Neural cell (in vitro differentiated cells): ENCODE measurements around the gene TOGARAM2. TPM values are rescaled to one million over a fixed set of nuclear protein-coding genes. Genes with fewer than 3 reads are reported as not detected.

ENCODE experiments used
- H2AFZ ChIP-seq: fragments of 200-600, 300-800 bp; sonication (generic), shearing (Covaris generic); 2 replicates; pipeline ENCODE4 v1.6.0; 2014; ENCODE audit warnings: low read depth, mild to moderate bottlenecking, antibody characterized with exemption, low read length, moderate library complexity
- H3F3A ChIP-seq: fragments of 200-600 bp; shearing (Covaris generic); 2 replicates; pipeline ENCODE4 v1.6.1; 2016; ENCODE audit warnings: mild to moderate bottlenecking, moderate library complexity, mixed read lengths, antibody characterized with exemption, low read length; ENCODE audit not compliant: insufficient read depth, poor library complexity, severe bottlenecking
- H3K27ac ChIP-seq: fragments of 200-600, 300-800 bp; sonication (generic), shearing (Covaris generic); 2 replicates; pipeline ENCODE4 v1.5.1; 2014; ENCODE audit warnings: mild to moderate bottlenecking, low read length, moderate library complexity
- H3K27me3 ChIP-seq: fragments of 300-800, 200-600 bp; sonication (generic), shearing (Covaris generic); 2 replicates; pipeline ENCODE4 v1.6.0; 2014; ENCODE audit warnings: mild to moderate bottlenecking, low read depth, low read length, moderate library complexity; ENCODE audit not compliant: insufficient read depth
- H3K36me3 ChIP-seq: fragments of 300-800, 200-600 bp; sonication (generic), shearing (Covaris generic); 2 replicates; pipeline ENCODE4 v1.5.1; 2014; ENCODE audit warnings: mild to moderate bottlenecking, antibody characterized with exemption, low read length, moderate library complexity; ENCODE audit not compliant: insufficient read depth
- H3K4me2 ChIP-seq: fragments of 300-800, 200-600 bp; sonication (generic), shearing (Covaris generic); 2 replicates; pipeline ENCODE4 v1.6.0; 2014; ENCODE audit warnings: mild to moderate bottlenecking, low read length
- H3K4me3 ChIP-seq: fragments of 300-800, 200-600 bp; sonication (generic), shearing (Covaris generic); 2 replicates; pipeline ENCODE4 v1.5.1; 2014; ENCODE audit warnings: mild to moderate bottlenecking, low read length, moderate library complexity
- H3K79me2 ChIP-seq: fragments of 200-600 bp; shearing (Covaris generic); replicated peaks from 2 replicates; pipeline ENCODE4 v1.6.0; 2014; ENCODE audit warnings: mild to moderate bottlenecking, low read length, moderate library complexity; ENCODE audit not compliant: insufficient read depth
- H3K9ac ChIP-seq: fragments of 300-800, 200-600 bp; sonication (generic), shearing (Covaris generic); 2 replicates; pipeline ENCODE4 v1.6.1; 2016; ENCODE audit warnings: mild to moderate bottlenecking, low read length, mixed read lengths
- H3K9me2 ChIP-seq: fragments of 200-600 bp; shearing (Covaris generic); 2 replicates; pipeline ENCODE4 v1.6.1; 2016; ENCODE audit warnings: mild to moderate bottlenecking, low read length, mixed read lengths; ENCODE audit not compliant: insufficient read depth
- H3K9me3 ChIP-seq: fragments of 200-600, 300-800 bp; sonication (generic), shearing (Covaris generic); 2 replicates; pipeline ENCODE4 v1.6.1; 2016; ENCODE audit warnings: mild to moderate bottlenecking, mixed run types, low read length, moderate library complexity, mixed read lengths
- H4K20me1 ChIP-seq: fragments of 200-600 bp; shearing (Covaris generic); 2 replicates; pipeline ENCODE4 v1.6.1; 2016; ENCODE audit warnings: mild to moderate bottlenecking, mixed run types; ENCODE audit not compliant: insufficient read depth
- CTCF ChIP-seq: fragments of 450-650 bp; IDR thresholded peaks from 2 replicates; pipeline ENCODE4 v1.5.1; 2014; ENCODE audit warnings: antibody characterized with exemption, mild to moderate bottlenecking, moderate library complexity; ENCODE audit not compliant: poor library complexity, severe bottlenecking
- EP300 ChIP-seq: fragments of 450-650 bp; conservative IDR thresholded peaks from 2 replicates; pipeline ENCODE4 v1.6.1; 2014; ENCODE audit warnings: antibody characterized with exemption, mild to moderate bottlenecking, moderate library complexity; ENCODE audit not compliant: poor library complexity, severe bottlenecking
- EZH2 ChIP-seq: fragments of 200-600, 300-800 bp; shearing (Covaris generic), sonication (generic); IDR thresholded peaks from 2 replicates; pipeline ENCODE4 v1.6.1; 2014; ENCODE audit warnings: antibody characterized with exemption, low read length, borderline replicate concordance, mild to moderate bottlenecking; ENCODE audit not compliant: insufficient read depth, poor library complexity, severe bottlenecking
- MXI1 ChIP-seq: fragments of 450-650 bp; conservative IDR thresholded peaks from 2 replicates; pipeline ENCODE4 v1.6.1; 2014; ENCODE audit warnings: antibody characterized with exemption, mild to moderate bottlenecking; ENCODE audit not compliant: poor library complexity, severe bottlenecking
- POLR2AphosphoS5 ChIP-seq: IDR thresholded peaks from 2 replicates; pipeline ENCODE4 v1.6.1; 2012
- RAD21 ChIP-seq: fragments of 450-650 bp; conservative IDR thresholded peaks from 2 replicates; pipeline ENCODE4 v1.6.1; 2014; ENCODE audit warnings: antibody characterized with exemption, mild to moderate bottlenecking, moderate library complexity
- REST ChIP-seq: IDR thresholded peaks from 2 replicates; pipeline ENCODE4 v1.6.1; 2012; ENCODE audit warnings: borderline replicate concordance
- SMC3 ChIP-seq: fragments of 450-650 bp; conservative IDR thresholded peaks from 2 replicates; pipeline ENCODE4 v1.6.1; 2014; ENCODE audit warnings: antibody characterized with exemption, mild to moderate bottlenecking, moderate library complexity; ENCODE audit not compliant: poor library complexity
- TAF1 ChIP-seq: IDR thresholded peaks from 2 replicates; pipeline ENCODE4 v1.6.1; 2012; ENCODE audit warnings: low read depth
- polyA plus RNA-seq: library from polyadenylated mRNA; depleted of rRNA; stranded (reverse); fragments of >200 nt; gene quantifications from 2 replicates; pipeline ENCODE4 v1.2.3, GENCODE V29; 2014
- small RNA-seq, 3 experiments: library from RNA; depleted of rRNA; stranded (forward); fragments of <200 nt; gene quantifications; one replicate each; pipeline ENCODE3, GENCODE V24; 2012

Gene TOGARAM2
- polyA plus RNA-seq, 1 donor from 2014 or later = 0.10 TPM

DNA sequence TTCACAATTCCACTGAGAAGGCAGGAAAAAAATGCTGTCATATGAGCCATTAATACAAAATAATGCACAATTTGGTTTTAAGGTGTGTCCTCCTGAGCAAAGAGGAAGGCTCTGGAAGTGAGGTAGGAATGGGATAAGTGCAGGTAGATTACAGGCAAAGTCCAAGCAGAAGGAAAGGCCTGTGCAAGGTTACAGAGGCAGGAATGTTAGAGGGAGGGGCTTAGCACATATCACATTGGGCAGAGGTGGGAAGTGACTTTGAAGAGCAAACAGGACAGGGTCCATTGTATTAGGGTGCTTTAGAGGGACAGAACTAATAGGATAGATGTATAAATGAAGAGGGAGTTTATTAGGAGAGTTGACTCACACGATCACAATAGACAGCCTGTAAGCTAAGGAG lies 119.5 kb downstream of the TOGARAM2 start:
- no peak for TF ChIP-seq RAD21
- TF ChIP-seq EZH2 = no peak
- TF ChIP-seq CTCF = no peak
- no peak for TF ChIP-seq SMC3
- no peak for TF ChIP-seq TAF1
- TF ChIP-seq REST = no peak
- TF ChIP-seq EP300 = no peak
- no peak for TF ChIP-seq POLR2AphosphoS5
- no peak for TF ChIP-seq MXI1
- Histone ChIP-seq H3K36me3 (no peaks in the 10 kb centered on the region), H4K20me1 (no peaks in the 10 kb centered on the region), H3K27ac (no peak overlapping the region), H3K4me3 (no peak overlapping the region), H3K79me2 (no peaks in the 10 kb centered on the region), H3K27me3 (no peaks in the 10 kb centered on the region), H3K9ac (no peak overlapping the region), H3F3A (no peaks in the 10 kb centered on the region), H3K4me2 (no peak overlapping the region), H3K9me2 (no peaks in the 10 kb centered on the region), H3K9me3 (no peaks in the 10 kb centered on the region), H2AFZ (no peak overlapping the region)

Small RNAs within 50 kb of the gene (small RNA-seq; reads per million reads assigned to genes)
- gene RF00019 = 0 to 1.2 (median 0) reads per million in 3 experiments

Other genes with a start within 250 kb of the TOGARAM2 start
- gene PPP1CB, start 229.5 kb upstream of the TOGARAM2 start, polyA plus RNA-seq = 135 and 239 TPM in 2 replicates
- gene SPDYA, start 170.5 kb upstream of the TOGARAM2 start, polyA plus RNA-seq = 0.22 and 0.46 TPM in 2 replicates
- gene TRMT61B, start 111.0 kb upstream of the TOGARAM2 start, polyA plus RNA-seq = 30.8 and 35.1 TPM in 2 replicates
- 19.6 and 24.4 TPM in 2 replicates for gene WDR43, start 86.6 kb upstream of the TOGARAM2 start, polyA plus RNA-seq
- gene PCARE, start 93.2 kb downstream of the TOGARAM2 start, polyA plus RNA-seq = not detected in 2 replicates
- gene CLIP4, start 134.1 kb downstream of the TOGARAM2 start, polyA plus RNA-seq = 9.4 and 10.2 TPM in 2 replicates